ENCODE measurements around the gene RIPOR1.
A peak's percentile ranks its signal among the peaks of the same experiment; 100 is the strongest.
"Not testable (repeated sequence)": the region's sequence is repeated elsewhere in the genome, so short reads cannot be mapped to it uniquely, and the experiment has no call there.

Gene RIPOR1

DNA sequence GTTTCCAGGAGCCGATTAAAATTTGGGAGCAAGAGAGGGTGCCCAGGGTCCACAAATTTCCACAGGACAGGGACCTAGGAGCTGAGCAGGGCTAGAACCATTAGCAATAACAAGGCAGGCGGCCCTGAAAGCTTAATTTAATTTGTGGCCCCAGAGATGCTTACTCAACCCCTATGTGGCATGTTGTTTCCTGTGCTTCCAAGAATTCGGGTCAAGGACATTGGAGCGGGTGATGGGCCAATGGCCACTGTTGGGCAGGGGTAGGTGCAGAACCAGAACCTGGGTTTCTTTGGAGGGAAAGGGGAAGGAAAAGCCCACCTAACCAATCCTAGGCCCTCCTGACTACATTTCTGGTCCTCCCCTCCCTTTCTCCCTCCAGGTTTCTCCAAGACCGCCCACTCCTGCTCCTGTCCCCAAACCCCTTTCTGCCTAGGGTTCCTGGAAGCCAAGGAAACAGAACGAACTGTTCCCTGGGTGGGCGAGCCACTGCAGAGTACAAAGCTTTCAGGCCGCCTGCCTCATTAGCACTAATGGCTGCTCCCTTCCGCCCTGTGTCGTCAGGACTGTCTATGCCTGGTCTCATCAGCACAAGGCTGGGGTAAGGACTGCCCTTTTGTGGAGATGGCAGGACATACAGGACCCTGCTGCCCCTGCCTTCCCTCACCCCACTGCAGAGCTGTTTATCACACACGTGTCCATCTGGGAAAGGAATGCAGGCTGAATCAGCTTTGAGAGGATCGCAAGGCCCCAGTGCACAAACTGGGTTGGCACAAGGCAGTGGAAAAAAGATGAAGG is 44.7 kb upstream of the RIPOR1 start:
- H3K4me2 ChIP-seq (ENCODE audit: low read depth, low read length, poor library complexity, severe bottlenecking) = no peak overlapping the region
- H3K79me2 ChIP-seq (ENCODE audit: insufficient read depth, low read length) = peaks cover 44% of the 10 kb centered on the region
- H2AFZ ChIP-seq (ENCODE audit: low read depth, low read length, severe bottlenecking) = no peak overlapping the region
- H3K36me3 ChIP-seq (ENCODE audit: low read length) = no peaks in the 10 kb centered on the region
- H4K20me1 ChIP-seq (ENCODE audit: low read depth, low read length) = no peaks in the 10 kb centered on the region
- no peak overlapping the region for H3K4me3 ChIP-seq (ENCODE audit: insufficient read depth, low read length, poor library complexity, severe bottlenecking)
- H3K9ac ChIP-seq (ENCODE audit: low read length) = 0 out of 2 replicates have a peak overlapping the region, but pooled peaks have one; percentile 84
- H3K27ac ChIP-seq (ENCODE audit: low read depth, low read length) = no peak overlapping the region
- no peak for TF ChIP-seq EZH2phosphoT487 (conservative IDR thresholded peaks at IDR 0.05; ENCODE audit: low read length)
- no peaks in the 10 kb centered on the region for H3K9me2 ChIP-seq (replicated peaks; ENCODE audit: insufficient read depth, low read length)
- peaks cover 21% of the 10 kb centered on the region for H3F3A ChIP-seq (ENCODE audit: insufficient read depth)
- no peaks in the 10 kb centered on the region for H3K27me3 ChIP-seq (ENCODE audit: low read length)
- H3K9me3 ChIP-seq (ENCODE audit: insufficient read depth, low read length) = no peaks in the 10 kb centered on the region

DNA sequence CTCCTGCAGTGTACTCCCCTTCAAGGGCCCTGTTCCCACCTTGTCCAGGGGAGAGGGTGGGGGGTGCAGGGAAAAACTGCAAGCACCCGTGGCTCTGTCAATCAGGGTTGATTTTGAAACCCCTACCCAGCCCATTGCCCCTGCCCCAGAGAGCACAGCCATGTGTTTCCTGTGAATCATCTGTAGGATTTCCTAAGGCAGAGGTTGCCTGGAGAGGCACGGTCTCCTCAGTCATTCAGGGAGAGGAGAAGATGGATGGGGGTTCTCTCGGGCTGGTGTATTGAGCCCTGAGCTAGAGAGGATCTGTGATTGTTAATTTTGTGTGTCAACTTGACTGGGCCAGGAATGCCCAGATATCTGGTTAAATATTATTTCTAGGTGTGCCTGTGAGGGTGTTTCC is 41.8 kb upstream of the RIPOR1 start:
- H3K9ac ChIP-seq (ENCODE audit: low read length) = no peak overlapping the region
- H4K20me1 ChIP-seq (ENCODE audit: low read depth, low read length) = no peaks in the 10 kb centered on the region
- peaks cover 20% of the 10 kb centered on the region for H3K79me2 ChIP-seq (ENCODE audit: insufficient read depth, low read length)
- no peaks in the 10 kb centered on the region for H3K9me3 ChIP-seq (ENCODE audit: insufficient read depth, low read length)
- H3K4me3 ChIP-seq (ENCODE audit: insufficient read depth, low read length, poor library complexity, severe bottlenecking) = no peak overlapping the region
- H3K27ac ChIP-seq (ENCODE audit: low read depth, low read length) = peak overlapping the region; percentile 53
- H2AFZ ChIP-seq (ENCODE audit: low read depth, low read length, severe bottlenecking) = no peak overlapping the region
- no peaks in the 10 kb centered on the region for H3K36me3 ChIP-seq (ENCODE audit: low read length)
- TF ChIP-seq, protein P1, sequence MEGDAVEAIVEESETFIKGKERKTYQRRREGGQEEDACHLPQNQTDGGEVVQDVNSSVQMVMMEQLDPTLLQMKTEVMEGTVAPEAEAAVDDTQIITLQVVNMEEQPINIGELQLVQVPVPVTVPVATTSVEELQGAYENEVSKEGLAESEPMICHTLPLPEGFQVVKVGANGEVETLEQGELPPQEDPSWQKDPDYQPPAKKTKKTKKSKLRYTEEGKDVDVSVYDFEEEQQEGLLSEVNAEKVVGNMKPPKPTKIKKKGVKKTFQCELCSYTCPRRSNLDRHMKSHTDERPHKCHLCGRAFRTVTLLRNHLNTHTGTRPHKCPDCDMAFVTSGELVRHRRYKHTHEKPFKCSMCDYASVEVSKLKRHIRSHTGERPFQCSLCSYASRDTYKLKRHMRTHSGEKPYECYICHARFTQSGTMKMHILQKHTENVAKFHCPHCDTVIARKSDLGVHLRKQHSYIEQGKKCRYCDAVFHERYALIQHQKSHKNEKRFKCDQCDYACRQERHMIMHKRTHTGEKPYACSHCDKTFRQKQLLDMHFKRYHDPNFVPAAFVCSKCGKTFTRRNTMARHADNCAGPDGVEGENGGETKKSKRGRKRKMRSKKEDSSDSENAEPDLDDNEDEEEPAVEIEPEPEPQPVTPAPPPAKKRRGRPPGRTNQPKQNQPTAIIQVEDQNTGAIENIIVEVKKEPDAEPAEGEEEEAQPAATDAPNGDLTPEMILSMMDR (IDR thresholded peaks at IDR 0.05; ENCODE audit: insufficient read depth, low read length, poor library complexity, severe bottlenecking) = no peak
- no peak for TF ChIP-seq EZH2phosphoT487 (conservative IDR thresholded peaks at IDR 0.05; ENCODE audit: low read length)
- H3K27me3 ChIP-seq (ENCODE audit: low read length) = no peaks in the 10 kb centered on the region
- H3K9me2 ChIP-seq (replicated peaks; ENCODE audit: insufficient read depth, low read length) = no peaks in the 10 kb centered on the region
- peaks cover 24% of the 10 kb centered on the region for H3F3A ChIP-seq (ENCODE audit: insufficient read depth)
- H3K4me2 ChIP-seq (ENCODE audit: low read depth, low read length, poor library complexity, severe bottlenecking) = no peak overlapping the region

DNA sequence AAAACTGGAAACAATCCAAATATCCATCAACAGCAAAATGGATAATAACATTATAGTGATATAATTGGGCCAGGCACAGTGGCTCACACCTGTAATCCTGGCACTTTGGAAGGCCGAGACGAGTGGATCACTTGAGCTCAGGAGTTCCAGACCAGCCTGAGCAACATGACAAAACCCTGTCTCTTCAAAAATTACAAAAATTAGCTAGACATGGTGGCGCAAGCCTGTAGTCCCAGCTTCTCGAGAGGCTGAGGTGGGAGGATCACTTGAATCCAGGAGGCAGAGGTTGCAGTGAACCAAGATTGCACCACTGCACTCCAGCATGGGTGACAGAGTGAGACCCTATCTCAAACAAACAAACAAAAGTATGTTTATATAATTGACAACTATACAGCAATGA is 41.1 kb upstream of the RIPOR1 start:
- H3K4me2 ChIP-seq (ENCODE audit: low read depth, low read length, poor library complexity, severe bottlenecking); H3K36me3 ChIP-seq (ENCODE audit: low read length); H3K9ac ChIP-seq (ENCODE audit: low read length); H3K27me3 ChIP-seq (ENCODE audit: low read length); H2AFZ ChIP-seq (ENCODE audit: low read depth, low read length, severe bottlenecking); H3K9me3 ChIP-seq (ENCODE audit: insufficient read depth, low read length); H3K4me3 ChIP-seq (ENCODE audit: insufficient read depth, low read length, poor library complexity, severe bottlenecking); H4K20me1 ChIP-seq (ENCODE audit: low read depth, low read length); H3K9me2 ChIP-seq (replicated peaks; ENCODE audit: insufficient read depth, low read length): not testable (repeated sequence)
- H3K79me2 ChIP-seq (ENCODE audit: insufficient read depth, low read length) = peaks cover 13% of the 10 kb centered on the region
- peak overlapping the region; percentile 53 for H3K27ac ChIP-seq (ENCODE audit: low read depth, low read length)
- H3F3A ChIP-seq (ENCODE audit: insufficient read depth) = peaks cover 24% of the 10 kb centered on the region

DNA sequence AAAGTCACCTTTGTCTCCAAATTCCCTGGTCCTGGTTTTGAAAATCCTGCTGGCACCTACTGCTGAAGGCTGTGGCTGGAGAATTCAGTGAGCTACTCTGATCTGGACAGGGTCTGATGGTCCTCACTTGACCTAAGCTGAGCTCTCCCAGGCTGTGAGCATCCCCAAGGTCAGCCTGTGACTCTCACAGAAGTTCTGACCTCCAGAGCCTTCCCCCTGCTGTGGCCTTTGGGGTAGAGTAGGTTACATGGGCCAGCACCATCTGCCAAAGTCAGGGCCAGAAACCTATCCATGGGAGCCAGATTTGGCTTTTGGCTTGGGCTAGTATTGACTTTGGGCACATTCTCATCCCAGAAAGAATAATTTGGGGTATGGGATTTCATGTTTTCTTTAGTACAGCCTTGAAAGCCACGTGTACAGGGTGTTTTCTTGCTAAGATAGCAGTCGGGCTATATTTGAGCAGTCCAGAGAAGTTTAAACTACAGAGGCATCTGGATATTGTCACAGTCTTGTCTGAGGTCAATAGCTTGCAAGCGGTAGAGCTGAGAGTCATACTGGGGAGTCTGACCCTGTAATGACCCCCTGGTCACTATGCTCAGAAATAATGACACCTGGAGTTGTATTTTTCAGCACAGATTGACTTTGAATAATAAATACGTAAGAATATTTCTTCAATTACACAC is 39.1 kb upstream of the RIPOR1 start:
- peak overlapping the region; percentile 80 for H3K27ac ChIP-seq (ENCODE audit: low read depth, low read length)
- no peaks in the 10 kb centered on the region for H3K36me3 ChIP-seq (ENCODE audit: low read length)
- peak overlapping the region; percentile 41 for H3K4me2 ChIP-seq (ENCODE audit: low read depth, low read length, poor library complexity, severe bottlenecking)
- no peak overlapping the region for H2AFZ ChIP-seq (ENCODE audit: low read depth, low read length, severe bottlenecking)
- H3K27me3 ChIP-seq (ENCODE audit: low read length) = no peaks in the 10 kb centered on the region
- peak overlapping the region; percentile 29 for H3K9ac ChIP-seq (ENCODE audit: low read length)
- H3K9me2 ChIP-seq (replicated peaks; ENCODE audit: insufficient read depth, low read length) = no peaks in the 10 kb centered on the region
- peaks cover 28% of the 10 kb centered on the region for H3F3A ChIP-seq (ENCODE audit: insufficient read depth)
- TF ChIP-seq, protein P1 (IDR thresholded peaks at IDR 0.05; ENCODE audit: insufficient read depth, low read length, poor library complexity, severe bottlenecking) = no peak
- no peak for TF ChIP-seq EZH2phosphoT487 (conservative IDR thresholded peaks at IDR 0.05; ENCODE audit: low read length)
- no peaks in the 10 kb centered on the region for H4K20me1 ChIP-seq (ENCODE audit: low read depth, low read length)
- H3K9me3 ChIP-seq (ENCODE audit: insufficient read depth, low read length) = no peaks in the 10 kb centered on the region
- H3K4me3 ChIP-seq (ENCODE audit: insufficient read depth, low read length, poor library complexity, severe bottlenecking) = no peak overlapping the region
- H3K79me2 ChIP-seq (ENCODE audit: insufficient read depth, low read length) = no peaks in the 10 kb centered on the region

Data from SU-DHL-6 (cell line).